NCI-H1930 (cell line): Measurements from ENCODE around the gene LRRC56.
A peak's percentile ranks its signal among the peaks of the same experiment; 100 is the strongest.

Experiments
- DNase-seq, 2 experiments: peaks; one replicate each; lab custom pipeline; 2025; lab: John Stamatoyannopoulos, UW

LRRC56 gene

GRCh38 chr11:575313-575995 lies 38.1 kb downstream of the LRRC56 start:
- peak; percentile 89 to 95 for DNase-seq

GRCh38 chr11:575996-576768 lies 38.9 kb downstream of the LRRC56 start, which contains the start of gene PHRF1:
TSS of gene PHRF1 (plus strand) at chr11:576470. CDS start at chr11:581513, 5,043 bp downstream.
- peak; percentile 96 to 99 for DNase-seq

DNA sequence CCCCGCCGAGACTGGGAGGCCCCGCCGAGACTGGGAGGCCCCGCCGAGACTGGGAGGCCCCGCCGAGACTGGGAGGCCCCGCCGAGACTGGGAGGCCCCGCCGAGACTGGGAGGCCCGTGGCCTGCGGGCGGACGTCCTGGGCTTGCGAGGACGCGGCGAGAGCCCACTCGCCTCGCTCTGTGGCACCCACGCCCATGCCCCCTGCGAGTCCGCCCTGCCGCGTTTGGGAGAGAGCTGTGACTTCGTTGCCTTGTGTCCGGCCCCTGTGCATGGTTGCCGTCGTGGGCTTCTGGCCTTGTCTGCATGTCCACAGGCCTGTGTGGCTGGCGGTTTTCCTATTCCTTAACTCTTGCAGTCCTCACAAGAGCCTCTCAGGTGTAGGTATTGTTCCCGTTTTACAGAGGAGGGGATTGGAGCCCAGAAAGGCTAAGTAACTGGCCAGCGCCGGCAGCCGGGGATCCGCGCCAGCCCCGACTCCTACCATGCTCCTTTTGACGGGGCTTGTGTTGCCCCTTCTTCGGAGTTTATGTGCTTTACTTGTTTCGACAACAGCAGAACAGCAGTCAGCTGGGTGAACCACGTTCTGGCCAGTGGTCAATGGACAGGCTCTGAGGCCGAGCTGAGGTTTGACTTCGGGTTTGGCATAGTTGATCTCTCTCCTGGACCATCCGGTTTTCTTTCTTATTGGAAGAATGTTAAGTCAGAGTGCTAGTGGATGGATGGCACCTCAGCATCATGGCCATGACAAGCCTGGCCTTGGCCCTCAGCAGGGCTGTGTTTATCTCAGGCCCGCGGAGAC lies 39.7 kb downstream of the LRRC56 start:
- DNase-seq = no peak

DNA sequence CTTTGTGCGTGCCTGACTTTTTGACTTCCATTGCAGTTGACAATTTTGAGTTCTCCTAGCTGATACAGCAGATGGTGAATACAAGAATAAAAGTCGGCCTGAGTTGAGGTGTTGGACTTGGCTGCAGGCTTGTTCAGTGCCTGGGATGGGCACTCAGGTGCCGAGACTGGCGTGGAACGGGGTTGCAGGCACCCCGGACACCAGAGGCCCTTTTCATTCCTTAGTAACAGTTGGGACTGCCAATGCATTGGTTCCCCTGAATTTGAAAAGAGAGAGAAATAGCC lies 40.2 kb downstream of the LRRC56 start:
- DNase-seq = no peak

DNA sequence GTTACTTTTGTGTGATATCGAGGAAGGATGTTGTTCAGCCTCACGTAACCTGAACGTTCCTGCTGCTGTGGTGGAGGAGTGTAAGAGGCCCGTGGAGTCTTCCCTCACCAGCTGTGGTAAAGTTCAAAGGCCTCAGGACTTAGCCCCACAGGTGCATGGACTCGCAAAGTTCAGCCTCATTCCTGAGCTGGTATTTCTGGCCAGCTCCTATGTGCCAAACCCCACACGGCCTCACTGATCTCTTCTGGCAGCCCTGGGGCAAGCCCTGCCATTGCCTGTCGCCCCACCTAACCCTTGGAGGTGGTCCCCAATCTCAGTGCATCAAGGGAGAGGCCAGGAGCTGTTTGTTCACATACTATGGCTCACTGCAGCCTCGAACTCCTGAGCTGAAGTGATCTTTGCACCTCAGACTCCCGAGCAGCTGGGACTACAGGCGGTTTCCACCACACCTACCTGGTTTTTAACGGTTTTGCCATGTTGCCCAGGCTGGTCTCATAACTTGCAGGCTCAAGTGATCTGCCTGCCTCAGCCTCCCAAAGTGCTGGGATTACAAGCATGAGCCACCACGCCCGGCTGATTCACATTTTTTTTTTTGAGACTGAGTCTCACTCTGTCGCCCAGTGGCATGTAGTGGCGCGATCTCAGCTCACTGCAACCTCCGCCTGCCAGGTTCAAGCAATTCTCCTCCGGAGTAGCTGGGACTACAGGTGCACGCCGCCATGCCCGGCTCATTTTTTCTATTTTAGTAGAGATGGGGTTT lies 41.1 kb downstream of the LRRC56 start:
- no peak for DNase-seq

- DNase-seq = no peak
Measured at GRCh38 chr11:579830-580601, 42.7 kb downstream of the LRRC56 start.

DNA sequence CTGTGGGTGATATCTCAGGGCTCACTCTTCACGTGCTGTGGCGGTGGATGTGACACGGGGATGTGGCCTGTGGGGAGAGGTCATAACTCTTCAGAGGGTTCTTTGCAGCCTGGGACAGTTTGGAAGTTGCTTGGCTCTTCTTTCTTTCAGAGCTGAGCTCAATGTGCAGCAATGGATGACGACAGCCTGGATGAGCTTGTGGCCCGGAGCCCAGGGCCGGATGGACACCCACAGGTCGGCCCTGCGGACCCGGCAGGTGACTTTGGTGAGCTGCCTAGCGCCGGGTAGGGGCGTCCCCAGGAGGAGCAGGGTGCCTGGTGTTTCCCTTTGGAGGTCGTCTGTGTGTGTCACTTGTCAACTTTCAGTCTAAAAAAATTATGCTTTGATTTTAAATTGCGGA lies 44.0 kb downstream of the LRRC56 start:
- no peak for DNase-seq

DNA sequence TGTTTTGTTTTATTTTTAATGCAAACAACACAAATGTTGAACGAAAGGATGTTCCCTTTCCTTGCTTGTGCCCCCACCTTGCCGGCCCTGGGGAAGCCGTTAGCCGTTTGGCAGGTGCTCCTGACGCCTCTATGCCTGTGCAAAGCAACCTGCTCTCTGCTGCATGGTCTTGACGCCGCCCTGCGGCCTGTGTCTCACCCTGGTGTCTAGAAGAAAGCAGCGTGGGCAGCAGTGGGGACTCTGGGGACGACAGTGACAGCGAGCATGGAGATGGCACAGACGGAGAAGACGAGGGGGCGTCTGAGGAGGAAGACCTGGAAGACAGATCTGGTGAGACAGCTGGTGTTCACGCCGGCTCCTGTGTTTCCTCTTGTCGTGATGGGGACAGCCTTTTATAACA lies 44.4 kb downstream of the LRRC56 start:
- DNase-seq = no peak

- no peak for DNase-seq
Measured at GRCh38 chr11:584287-584686, 47.0 kb downstream of the LRRC56 start.

- no peak for DNase-seq
Measured at GRCh38 chr11:586376-587316, 49.3 kb downstream of the LRRC56 start.

- no peak for DNase-seq
Measured at GRCh38 chr11:587546-587945, 50.2 kb downstream of the LRRC56 start.

DNA sequence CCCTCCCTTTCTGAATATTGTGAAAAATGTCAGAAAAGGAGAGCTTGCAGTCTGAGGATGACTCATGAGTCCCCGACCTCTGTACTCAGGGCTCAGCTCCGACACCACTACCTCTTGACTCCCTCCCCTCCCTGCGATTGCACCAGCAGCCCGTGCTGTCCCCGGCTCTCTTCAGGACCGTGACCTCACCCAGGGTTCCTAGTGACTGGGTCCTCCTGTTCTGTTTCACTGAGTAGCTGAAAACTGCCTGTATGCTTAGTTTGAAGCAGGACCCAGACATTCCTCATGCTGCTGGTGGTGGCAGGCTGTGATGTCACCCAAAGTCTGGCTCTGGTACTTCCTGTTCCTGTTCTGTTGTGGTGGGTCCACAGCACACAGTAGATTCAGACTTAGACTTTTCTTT lies 50.7 kb downstream of the LRRC56 start:
- DNase-seq = no peak

- DNase-seq = no peak
Measured at GRCh38 chr11:589798-590197, 52.5 kb downstream of the LRRC56 start.

- DNase-seq = no peak
Measured at GRCh38 chr11:590997-591396, 53.7 kb downstream of the LRRC56 start.

- no peak for DNase-seq
Measured at GRCh38 chr11:592501-592900, 55.2 kb downstream of the LRRC56 start.

GRCh38 chr11:592918-593317 lies 55.6 kb downstream of the LRRC56 start:
- DNase-seq = no peak

- no peak for DNase-seq
Measured at GRCh38 chr11:593347-593746, 56.0 kb downstream of the LRRC56 start.

DNA sequence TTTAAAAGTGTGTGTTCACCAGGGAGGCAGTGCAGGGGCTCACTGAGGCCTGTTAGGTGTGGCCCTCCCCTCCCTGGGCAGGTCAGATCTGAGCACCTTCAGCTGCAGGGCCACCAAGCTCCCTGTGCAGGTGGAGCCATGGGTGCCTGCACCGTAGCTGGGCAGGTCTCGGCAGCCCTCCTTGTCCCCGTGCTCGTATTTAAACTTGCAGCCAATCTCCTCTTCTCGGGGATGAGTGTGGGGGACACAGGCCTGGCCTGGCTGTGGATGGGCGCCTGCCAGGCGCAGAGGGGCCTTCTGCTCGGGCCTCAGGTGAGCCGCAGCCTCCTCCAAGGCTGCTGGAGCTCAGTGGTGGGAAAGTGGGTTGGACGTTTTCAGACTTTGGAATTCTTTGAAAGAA lies 58.1 kb downstream of the LRRC56 start:
- no peak for DNase-seq

DNA sequence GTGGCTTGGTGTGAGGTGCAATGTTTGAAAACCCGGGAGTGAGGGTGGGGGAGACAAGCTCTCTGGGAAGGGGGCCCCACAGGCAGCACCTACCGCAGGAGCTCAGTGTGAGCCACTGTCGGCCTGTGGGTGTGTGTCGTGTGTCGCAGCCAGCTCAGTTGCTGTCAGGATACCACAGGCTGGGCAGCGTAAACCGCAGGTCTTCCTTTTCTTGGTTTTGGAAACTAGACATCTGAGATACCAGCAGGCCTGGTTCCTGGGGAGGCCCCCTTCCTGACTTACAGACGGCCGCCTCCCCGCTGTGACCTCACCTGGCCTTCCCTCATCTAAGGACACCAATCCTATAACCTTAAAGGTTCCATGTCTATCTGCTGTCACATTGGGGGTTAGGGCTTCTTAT lies 59.0 kb downstream of the LRRC56 start:
- no peak for DNase-seq

GRCh38 chr11:597166-597725 lies 59.9 kb downstream of the LRRC56 start:
- DNase-seq = no peak
